Measurements from ENCODE around the gene RNASEH2B. TPM values are rescaled to one million over a fixed set of nuclear protein-coding genes. Genes with fewer than 3 reads are reported as not detected.

The RNASEH2B gene
- polyA plus RNA-seq, 3 donors = 30.9 to 71.5 (median 65.9) TPM

DNA sequence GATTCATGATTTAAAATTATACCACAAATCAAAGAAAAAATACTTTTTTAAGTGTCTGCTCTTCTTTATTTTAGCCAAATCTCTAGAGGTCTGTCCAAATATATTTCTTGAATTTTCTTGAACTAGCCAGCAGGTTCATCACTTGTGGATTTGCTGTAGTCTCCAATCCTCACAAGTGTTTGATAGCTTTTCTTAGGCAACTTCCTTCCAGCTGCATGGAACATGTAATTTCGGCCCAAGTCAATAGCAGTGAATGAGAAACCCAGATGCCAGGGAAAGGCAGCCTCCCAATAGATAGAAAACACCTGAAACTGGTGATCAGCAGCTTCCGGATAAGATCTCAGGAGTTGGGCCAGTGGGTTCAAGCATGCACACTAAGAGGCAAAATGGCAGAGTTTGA is 15.6 kb upstream of the RNASEH2B start:
- DNase-seq = no peak
- H3K36me3 Mint-ChIP-seq = peaks cover 0 to 2% of the 10 kb centered on the region in 2 donors
- H4K20me1 ChIP-seq (ENCODE audit: insufficient read depth, low read length) = no peaks in the 10 kb centered on the region
- H3K4me1 ChIP-seq (ENCODE audit: control insufficient read depth in 1 of 2, insufficient read depth in 2 of 2, low read length in 2 of 2) = peaks cover 33 to 47% of the 10 kb centered on the region in 2 donors
- H3K9ac ChIP-seq (ENCODE audit: insufficient read depth, low read length, poor library complexity, severe bottlenecking) = no peak overlapping the region
- TF ChIP-seq, protein P1, sequence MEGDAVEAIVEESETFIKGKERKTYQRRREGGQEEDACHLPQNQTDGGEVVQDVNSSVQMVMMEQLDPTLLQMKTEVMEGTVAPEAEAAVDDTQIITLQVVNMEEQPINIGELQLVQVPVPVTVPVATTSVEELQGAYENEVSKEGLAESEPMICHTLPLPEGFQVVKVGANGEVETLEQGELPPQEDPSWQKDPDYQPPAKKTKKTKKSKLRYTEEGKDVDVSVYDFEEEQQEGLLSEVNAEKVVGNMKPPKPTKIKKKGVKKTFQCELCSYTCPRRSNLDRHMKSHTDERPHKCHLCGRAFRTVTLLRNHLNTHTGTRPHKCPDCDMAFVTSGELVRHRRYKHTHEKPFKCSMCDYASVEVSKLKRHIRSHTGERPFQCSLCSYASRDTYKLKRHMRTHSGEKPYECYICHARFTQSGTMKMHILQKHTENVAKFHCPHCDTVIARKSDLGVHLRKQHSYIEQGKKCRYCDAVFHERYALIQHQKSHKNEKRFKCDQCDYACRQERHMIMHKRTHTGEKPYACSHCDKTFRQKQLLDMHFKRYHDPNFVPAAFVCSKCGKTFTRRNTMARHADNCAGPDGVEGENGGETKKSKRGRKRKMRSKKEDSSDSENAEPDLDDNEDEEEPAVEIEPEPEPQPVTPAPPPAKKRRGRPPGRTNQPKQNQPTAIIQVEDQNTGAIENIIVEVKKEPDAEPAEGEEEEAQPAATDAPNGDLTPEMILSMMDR (IDR thresholded peaks at IDR 0.05) = no peak
- peak overlapping the region; percentile 73 for H3K4me2 ChIP-seq (replicated peaks; ENCODE audit: extremely low read depth, low read length, poor library complexity, severe bottlenecking)
- intact Hi-C loops (cut with micrococcal nuclease) = no loop called here
- no peaks in the 10 kb centered on the region for H3K9me3 ChIP-seq (replicated peaks in 1 of 2; ENCODE audit: control insufficient read depth in 1 of 2, insufficient read depth in 1 of 2, low read length in 2 of 2)
- H3K4me3 ChIP-seq (replicated peaks in 1 of 3; ENCODE audit: low read depth in 2 of 3, low read length in 3 of 3) = peak overlapping the region in 1 of 3 experiments; percentile 71
- peaks cover 0 to 1% (median 0%) of the 10 kb centered on the region in 3 donors for H3K27me3 Mint-ChIP-seq (ENCODE audit: low read depth in 3 of 3)
- WGBS (ENCODE audit: insufficient coverage) = 0% methylated on average over 1 of the region's 2 CpGs
- peaks cover 52% of the 10 kb centered on the region for H3K4me1 Mint-ChIP-seq
- peak overlapping the region in 5 of 7 donors; percentile 54 to 87 (median 67) for H3K27ac Mint-ChIP-seq
- H3K27me3 ChIP-seq (ENCODE audit: control insufficient read depth in 2 of 2, insufficient read depth in 2 of 2, low read length in 2 of 2) = no peaks in the 10 kb centered on the region
- no peaks in the 10 kb centered on the region for H3K79me2 ChIP-seq (ENCODE audit: insufficient read depth, low read length)
- no peaks in the 10 kb centered on the region for H3K36me3 ChIP-seq (replicated peaks in 1 of 2; ENCODE audit: control insufficient read depth in 1 of 2, insufficient read depth in 2 of 2, low read length in 2 of 2)
- peak overlapping the region; percentile 62 for H2AFZ ChIP-seq (ENCODE audit: insufficient read depth, low read depth, low read length, poor library complexity, severe bottlenecking)
- H3K4me3 Mint-ChIP-seq = no peak overlapping the region
- H3K27ac ChIP-seq (ENCODE audit: low read depth in 1 of 2, low read length in 2 of 2) = peak overlapping the region in 1 of 2 donors; percentile 84
- peaks cover 0 to 2% (median 0%) of the 10 kb centered on the region in 7 donors for H3K9me3 Mint-ChIP-seq

DNA sequence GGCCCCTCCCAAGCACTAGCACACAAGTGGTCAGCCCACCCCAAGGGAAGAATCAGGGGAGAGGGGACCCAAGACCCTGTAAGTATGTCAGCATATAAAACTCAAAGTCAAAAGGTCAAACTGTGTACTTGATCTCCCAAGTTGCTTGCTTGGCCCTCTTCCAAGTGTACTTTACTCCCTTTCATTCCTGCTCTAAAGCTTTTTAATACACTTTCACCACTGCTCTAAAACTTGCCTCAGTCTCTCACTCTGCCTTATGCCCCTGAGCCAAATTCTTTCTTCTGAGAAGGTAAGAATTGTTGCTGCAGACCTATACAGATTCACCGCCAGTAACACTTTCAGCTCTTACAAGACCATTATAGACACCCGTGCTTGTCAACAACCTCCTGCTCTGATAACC is 15.1 kb upstream of the RNASEH2B start:
- Histone ChIP-seq H3K4me3 (replicated peaks in 1 of 3; ENCODE audit: low read depth in 2 of 3, low read length in 3 of 3) (no peak overlapping the region), H4K20me1 (ENCODE audit: insufficient read depth, low read length) (no peaks in the 10 kb centered on the region), H3K27me3 (ENCODE audit: control insufficient read depth in 2 of 2, insufficient read depth in 2 of 2, low read length in 2 of 2) (no peaks in the 10 kb centered on the region), H3K4me2 (replicated peaks; ENCODE audit: extremely low read depth, low read length, poor library complexity, severe bottlenecking) (no peak overlapping the region), H3K36me3 (replicated peaks in 1 of 2; ENCODE audit: control insufficient read depth in 1 of 2, insufficient read depth in 2 of 2, low read length in 2 of 2) (no peaks in the 10 kb centered on the region), H3K4me1 (ENCODE audit: control insufficient read depth in 1 of 2, insufficient read depth in 2 of 2, low read length in 2 of 2) (peaks cover 33 to 47% of the 10 kb centered on the region in 2 donors), H2AFZ (ENCODE audit: insufficient read depth, low read depth, low read length, poor library complexity, severe bottlenecking) (peak overlapping the region; percentile 62), H3K27ac (ENCODE audit: low read depth in 1 of 2, low read length in 2 of 2) (peak overlapping the region in 1 of 2 donors; percentile 84), H3K79me2 (ENCODE audit: insufficient read depth, low read length) (no peaks in the 10 kb centered on the region), H3K9me3 (replicated peaks in 1 of 2; ENCODE audit: control insufficient read depth in 1 of 2, insufficient read depth in 1 of 2, low read length in 2 of 2) (no peaks in the 10 kb centered on the region), H3K9ac (ENCODE audit: insufficient read depth, low read length, poor library complexity, severe bottlenecking) (no peak overlapping the region)
- DNase-seq = no peak
- Mint-ChIP-seq H3K27me3 (ENCODE audit: low read depth in 3 of 3) (no peaks in the 10 kb centered on the region), H3K4me1 (peaks cover 52% of the 10 kb centered on the region), H3K4me3 (no peak overlapping the region), H3K36me3 (peaks cover 0 to 2% of the 10 kb centered on the region in 2 donors), H3K27ac (peak overlapping the region in 5 of 7 donors; percentile 36 to 87 (median 67)), H3K9me3 (peaks cover 0 to 2% (median 0%) of the 10 kb centered on the region in 7 donors)
- TF ChIP-seq, protein P1 (IDR thresholded peaks at IDR 0.05) = no peak
- intact Hi-C loops (cut with micrococcal nuclease) = no loop called here
- WGBS (ENCODE audit: insufficient coverage) = 100% methylated on average over 1 of the region's 2 CpGs

Measured in CD14-positive monocyte (primary cell).